Chondrocyte (in vitro differentiated cells): ENCODE data around the gene GSE1. TPM values are rescaled to one million over a fixed set of nuclear protein-coding genes. Genes with fewer than 3 reads are reported as not detected.
A peak's percentile ranks its signal among the peaks of the same experiment; 100 is the strongest.

ENCODE experiments used
- DNase-seq: peaks from one replicate; pipeline ENCODE4 v3.0.0; 2021; ENCODE audit warnings: mixed read lengths, low spot score
- H3K27ac Mint-ChIP-seq: one replicate; pipeline ENCODE4 v1.8.0; 2021; ENCODE audit warnings: mild to moderate bottlenecking, moderate library complexity, mixed read lengths; ENCODE audit not compliant: unreplicated experiment
- H3K27me3 Mint-ChIP-seq: 2 replicates; pipeline ENCODE4 v1.8.0; 2021; ENCODE audit warnings: low read depth, mixed read lengths
- H3K36me3 Mint-ChIP-seq: 2 replicates; pipeline ENCODE4 v1.8.0; 2021; ENCODE audit warnings: low read depth, mixed read lengths
- H3K4me1 Mint-ChIP-seq: 2 replicates; pipeline ENCODE4 v1.8.0; 2021; ENCODE audit warnings: low read depth, mild to moderate bottlenecking, mixed read lengths
- H3K4me3 Mint-ChIP-seq: one replicate; pipeline ENCODE4 v1.8.0; 2021; ENCODE audit warnings: mild to moderate bottlenecking, moderate library complexity, mixed read lengths; ENCODE audit not compliant: unreplicated experiment
- H3K9me3 Mint-ChIP-seq: 2 replicates; pipeline ENCODE4 v1.8.0; 2021; ENCODE audit warnings: low read depth, mixed read lengths
- total RNA-seq: library from RNA; stranded (reverse); gene quantifications from 3 replicates; pipeline ENCODE4 v1.2.1, GENCODE V29; 2021
- TF ChIP-seq, protein P1 (sequence below): fragments of 200-600 bp; sonication (generic); IDR thresholded peaks from 2 replicates; pipeline ENCODE4 v1.5.0; 2021; ENCODE audit warnings: antibody characterized with exemption, mild to moderate bottlenecking, moderate library complexity

The GSE1 gene
- total RNA-seq, 1 donor from 2014 or later = 22.6 TPM

DNA sequence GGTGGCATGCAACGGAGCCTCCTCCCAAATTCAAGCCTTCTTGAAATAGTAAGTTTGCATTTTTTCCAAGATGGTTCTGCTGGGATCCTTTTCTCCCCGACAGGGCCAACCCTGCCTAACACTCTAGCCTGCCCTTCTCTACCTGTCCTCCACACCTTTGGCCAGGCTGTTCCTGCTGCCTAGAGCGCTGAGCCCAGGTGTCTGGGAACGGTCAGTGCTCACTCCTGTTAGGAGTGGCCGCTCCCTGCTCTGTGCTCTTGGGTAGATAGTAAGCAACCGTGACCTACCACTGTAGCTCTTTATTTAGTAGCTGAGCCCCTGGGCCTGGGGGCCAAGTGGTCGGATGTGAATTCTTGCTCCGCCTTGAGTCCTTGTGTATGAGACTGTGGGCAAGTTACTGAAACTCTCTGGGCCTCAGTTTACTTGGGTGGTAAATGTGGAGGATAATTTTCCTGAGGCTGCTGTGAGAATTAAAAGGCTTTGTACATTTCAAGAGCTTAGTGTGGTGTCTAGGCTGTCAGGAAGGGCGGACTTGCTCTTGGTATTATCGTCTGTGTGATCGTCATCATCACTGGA is 44.0 kb upstream of the GSE1 start:
- H3K27ac Mint-ChIP-seq = peak overlapping the region; percentile 87
- H3K4me1 Mint-ChIP-seq = peaks cover 44% of the 10 kb centered on the region
- TF ChIP-seq, protein P1, sequence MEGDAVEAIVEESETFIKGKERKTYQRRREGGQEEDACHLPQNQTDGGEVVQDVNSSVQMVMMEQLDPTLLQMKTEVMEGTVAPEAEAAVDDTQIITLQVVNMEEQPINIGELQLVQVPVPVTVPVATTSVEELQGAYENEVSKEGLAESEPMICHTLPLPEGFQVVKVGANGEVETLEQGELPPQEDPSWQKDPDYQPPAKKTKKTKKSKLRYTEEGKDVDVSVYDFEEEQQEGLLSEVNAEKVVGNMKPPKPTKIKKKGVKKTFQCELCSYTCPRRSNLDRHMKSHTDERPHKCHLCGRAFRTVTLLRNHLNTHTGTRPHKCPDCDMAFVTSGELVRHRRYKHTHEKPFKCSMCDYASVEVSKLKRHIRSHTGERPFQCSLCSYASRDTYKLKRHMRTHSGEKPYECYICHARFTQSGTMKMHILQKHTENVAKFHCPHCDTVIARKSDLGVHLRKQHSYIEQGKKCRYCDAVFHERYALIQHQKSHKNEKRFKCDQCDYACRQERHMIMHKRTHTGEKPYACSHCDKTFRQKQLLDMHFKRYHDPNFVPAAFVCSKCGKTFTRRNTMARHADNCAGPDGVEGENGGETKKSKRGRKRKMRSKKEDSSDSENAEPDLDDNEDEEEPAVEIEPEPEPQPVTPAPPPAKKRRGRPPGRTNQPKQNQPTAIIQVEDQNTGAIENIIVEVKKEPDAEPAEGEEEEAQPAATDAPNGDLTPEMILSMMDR = no peak
- H3K27me3 Mint-ChIP-seq = no peaks in the 10 kb centered on the region
- H3K4me3 Mint-ChIP-seq = no peak overlapping the region
- no peak for DNase-seq
- H3K36me3 Mint-ChIP-seq = no peaks in the 10 kb centered on the region
- H3K9me3 Mint-ChIP-seq = no peaks in the 10 kb centered on the region

DNA sequence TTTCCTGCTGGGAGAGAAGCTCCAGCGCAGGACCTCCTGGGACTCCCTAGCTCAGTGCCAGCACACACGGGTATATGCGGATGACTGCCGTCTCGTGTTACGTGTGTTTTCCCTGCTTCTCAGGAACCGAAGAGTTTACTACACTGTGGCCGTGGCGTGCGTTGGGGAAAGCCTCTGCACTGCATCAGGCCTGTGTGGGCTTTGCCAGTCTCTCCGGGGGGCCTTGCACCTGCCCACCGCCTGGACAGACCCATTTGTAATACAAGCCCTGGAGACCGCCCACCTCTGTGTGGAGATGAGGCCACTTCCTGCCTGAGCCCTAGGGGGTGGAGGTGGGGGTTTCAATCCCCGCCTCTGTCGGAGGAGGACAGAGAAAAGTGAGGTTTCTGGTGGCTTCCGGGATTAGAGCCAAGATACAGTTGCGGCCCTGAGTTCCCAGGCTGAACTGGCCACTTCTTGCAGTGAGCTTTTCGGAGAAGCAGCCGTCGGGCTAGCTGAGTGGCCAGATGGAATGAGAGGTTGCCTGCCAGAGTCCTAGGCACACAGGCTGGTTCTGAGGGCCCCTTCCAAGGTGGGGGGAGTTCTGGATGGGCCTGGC is 43.4 kb upstream of the GSE1 start:
- H3K27me3 Mint-ChIP-seq = no peaks in the 10 kb centered on the region
- DNase-seq = no peak
- peak overlapping the region; percentile 87 for H3K27ac Mint-ChIP-seq
- peak overlapping the region; percentile 44 for H3K4me3 Mint-ChIP-seq
- H3K36me3 Mint-ChIP-seq = no peaks in the 10 kb centered on the region
- TF ChIP-seq, protein P1 = no peak
- H3K9me3 Mint-ChIP-seq = no peaks in the 10 kb centered on the region
- H3K4me1 Mint-ChIP-seq = peaks cover 46% of the 10 kb centered on the region

DNA sequence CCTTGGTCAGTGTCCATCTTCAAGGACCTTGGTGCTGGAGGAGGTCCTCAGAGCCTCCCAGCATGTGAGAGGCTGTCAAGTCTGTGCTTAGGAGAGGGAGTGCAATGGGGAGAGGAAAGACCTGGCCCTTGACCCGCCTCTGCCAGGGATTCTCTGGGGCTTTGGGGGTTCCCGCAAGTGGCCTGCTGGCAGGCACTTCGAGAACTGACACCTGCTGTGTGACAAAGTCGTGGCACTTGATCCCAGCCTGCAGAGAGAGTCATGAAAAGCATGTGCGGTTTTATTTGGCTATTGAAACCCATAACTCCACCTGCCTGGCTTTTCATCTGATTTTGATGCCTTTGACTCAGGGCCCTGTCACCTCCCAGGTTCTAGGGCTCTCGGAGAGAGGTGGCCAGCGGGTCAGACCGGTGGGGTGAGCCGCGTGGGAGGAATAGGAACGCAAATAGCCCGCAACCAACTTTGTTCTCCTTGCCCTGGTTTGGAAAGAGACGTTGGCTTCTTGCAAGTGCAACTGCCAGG is 42.8 kb upstream of the GSE1 start:
- no peak overlapping the region for H3K4me3 Mint-ChIP-seq
- peak overlapping the region; percentile 87 for H3K27ac Mint-ChIP-seq
- no peaks in the 10 kb centered on the region for H3K9me3 Mint-ChIP-seq
- no peak for DNase-seq
- H3K4me1 Mint-ChIP-seq = peaks cover 52% of the 10 kb centered on the region
- no peaks in the 10 kb centered on the region for H3K27me3 Mint-ChIP-seq
- no peaks in the 10 kb centered on the region for H3K36me3 Mint-ChIP-seq
- TF ChIP-seq, protein P1 = no peak

DNA sequence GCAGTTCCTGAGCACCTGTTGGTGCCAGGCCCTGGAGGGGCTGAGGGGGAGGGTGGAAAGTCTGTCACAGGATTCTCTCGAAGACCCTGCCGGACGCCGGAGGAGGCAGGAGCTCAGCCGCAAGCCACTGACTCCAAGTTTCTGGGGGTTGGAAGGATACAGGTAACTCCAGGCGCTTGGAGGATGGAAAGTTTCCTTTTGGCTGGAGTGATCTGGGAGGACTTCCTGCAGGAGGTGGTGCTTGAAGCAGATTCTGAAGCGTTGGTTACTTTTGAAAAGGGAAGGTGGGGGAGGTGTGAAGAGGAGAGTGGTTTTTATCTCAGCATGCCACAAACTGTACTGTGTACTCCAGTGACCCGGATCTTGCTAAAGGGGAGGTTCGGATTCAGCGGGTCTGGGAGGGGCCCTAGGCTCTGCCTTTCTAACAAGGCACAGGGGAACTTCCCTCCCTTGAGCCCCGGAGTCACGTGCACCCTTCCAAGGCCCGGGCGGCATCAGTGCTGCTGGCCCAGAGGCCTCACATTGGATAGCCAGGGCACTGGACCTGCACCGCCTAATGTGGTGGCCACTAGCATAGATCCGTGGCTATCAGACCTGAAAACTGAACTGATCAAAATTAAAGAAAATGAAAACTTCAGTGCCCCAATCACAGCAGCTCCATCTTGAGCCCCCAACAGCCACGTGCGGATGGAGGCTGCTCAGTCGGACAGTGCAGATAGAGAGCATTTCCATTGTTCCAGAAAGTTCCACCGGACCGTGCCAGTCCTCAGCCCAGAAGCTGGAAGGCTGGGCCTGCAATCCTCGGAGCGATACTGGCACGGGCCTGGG is 42.2 kb upstream of the GSE1 start:
- Mint-ChIP-seq H3K27me3 (no peaks in the 10 kb centered on the region), H3K9me3 (no peaks in the 10 kb centered on the region), H3K4me1 (peaks cover 58% of the 10 kb centered on the region), H3K36me3 (no peaks in the 10 kb centered on the region), H3K27ac (no peak overlapping the region), H3K4me3 (no peak overlapping the region)
- DNase-seq = no peak
- TF ChIP-seq, protein P1 = no peak

DNA sequence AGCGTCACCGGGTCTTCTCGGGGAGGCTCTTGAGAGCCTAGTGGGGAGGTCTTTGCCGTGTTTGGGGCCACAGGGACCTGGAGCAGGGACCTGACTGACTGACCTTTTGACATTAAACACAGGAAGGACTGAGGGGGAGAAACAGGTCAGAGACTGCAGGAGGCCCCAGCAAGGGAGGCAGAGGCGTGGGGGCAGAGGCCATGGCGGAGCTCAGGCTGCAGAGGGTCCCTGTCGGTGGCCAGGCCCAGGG is 41.6 kb upstream of the GSE1 start:
- peaks cover 60% of the 10 kb centered on the region for H3K4me1 Mint-ChIP-seq
- no peaks in the 10 kb centered on the region for H3K9me3 Mint-ChIP-seq
- no peaks in the 10 kb centered on the region for H3K36me3 Mint-ChIP-seq
- DNase-seq = no peak
- H3K27me3 Mint-ChIP-seq = no peaks in the 10 kb centered on the region
- no peak overlapping the region for H3K27ac Mint-ChIP-seq
- no peak overlapping the region for H3K4me3 Mint-ChIP-seq
- TF ChIP-seq, protein P1 = no peak
